Neural cell (in vitro differentiated cells): ENCODE measurements around the gene NDST4. TPM values are rescaled to one million over a fixed set of nuclear protein-coding genes. Genes with fewer than 3 reads are reported as not detected.

Experiments used
- H2AFZ ChIP-seq: fragments of 200-600, 300-800 bp; sonication (generic), shearing (Covaris generic); 2 replicates; pipeline ENCODE4 v1.6.0; 2014; ENCODE audit warnings: low read depth, mild to moderate bottlenecking, antibody characterized with exemption, low read length, moderate library complexity
- H3F3A ChIP-seq: fragments of 200-600 bp; shearing (Covaris generic); 2 replicates; pipeline ENCODE4 v1.6.1; 2016; ENCODE audit warnings: mild to moderate bottlenecking, moderate library complexity, mixed read lengths, antibody characterized with exemption, low read length; ENCODE audit not compliant: insufficient read depth, poor library complexity, severe bottlenecking
- H3K27ac ChIP-seq: fragments of 200-600, 300-800 bp; sonication (generic), shearing (Covaris generic); 2 replicates; pipeline ENCODE4 v1.5.1; 2014; ENCODE audit warnings: mild to moderate bottlenecking, low read length, moderate library complexity
- H3K27me3 ChIP-seq: fragments of 300-800, 200-600 bp; sonication (generic), shearing (Covaris generic); 2 replicates; pipeline ENCODE4 v1.6.0; 2014; ENCODE audit warnings: mild to moderate bottlenecking, low read depth, low read length, moderate library complexity; ENCODE audit not compliant: insufficient read depth
- H3K36me3 ChIP-seq: fragments of 300-800, 200-600 bp; sonication (generic), shearing (Covaris generic); 2 replicates; pipeline ENCODE4 v1.5.1; 2014; ENCODE audit warnings: mild to moderate bottlenecking, antibody characterized with exemption, low read length, moderate library complexity; ENCODE audit not compliant: insufficient read depth
- H3K4me2 ChIP-seq: fragments of 300-800, 200-600 bp; sonication (generic), shearing (Covaris generic); 2 replicates; pipeline ENCODE4 v1.6.0; 2014; ENCODE audit warnings: mild to moderate bottlenecking, low read length
- H3K4me3 ChIP-seq: fragments of 300-800, 200-600 bp; sonication (generic), shearing (Covaris generic); 2 replicates; pipeline ENCODE4 v1.5.1; 2014; ENCODE audit warnings: mild to moderate bottlenecking, low read length, moderate library complexity
- H3K79me2 ChIP-seq: fragments of 200-600 bp; shearing (Covaris generic); replicated peaks from 2 replicates; pipeline ENCODE4 v1.6.0; 2014; ENCODE audit warnings: mild to moderate bottlenecking, low read length, moderate library complexity; ENCODE audit not compliant: insufficient read depth
- H3K9ac ChIP-seq: fragments of 300-800, 200-600 bp; sonication (generic), shearing (Covaris generic); 2 replicates; pipeline ENCODE4 v1.6.1; 2016; ENCODE audit warnings: mild to moderate bottlenecking, low read length, mixed read lengths
- H3K9me2 ChIP-seq: fragments of 200-600 bp; shearing (Covaris generic); 2 replicates; pipeline ENCODE4 v1.6.1; 2016; ENCODE audit warnings: mild to moderate bottlenecking, low read length, mixed read lengths; ENCODE audit not compliant: insufficient read depth
- H3K9me3 ChIP-seq: fragments of 200-600, 300-800 bp; sonication (generic), shearing (Covaris generic); 2 replicates; pipeline ENCODE4 v1.6.1; 2016; ENCODE audit warnings: mild to moderate bottlenecking, mixed run types, low read length, moderate library complexity, mixed read lengths
- H4K20me1 ChIP-seq: fragments of 200-600 bp; shearing (Covaris generic); 2 replicates; pipeline ENCODE4 v1.6.1; 2016; ENCODE audit warnings: mild to moderate bottlenecking, mixed run types; ENCODE audit not compliant: insufficient read depth
- EP300 ChIP-seq: fragments of 450-650 bp; conservative IDR thresholded peaks from 2 replicates; pipeline ENCODE4 v1.6.1; 2014; ENCODE audit warnings: antibody characterized with exemption, mild to moderate bottlenecking, moderate library complexity; ENCODE audit not compliant: poor library complexity, severe bottlenecking
- MXI1 ChIP-seq: fragments of 450-650 bp; conservative IDR thresholded peaks from 2 replicates; pipeline ENCODE4 v1.6.1; 2014; ENCODE audit warnings: antibody characterized with exemption, mild to moderate bottlenecking; ENCODE audit not compliant: poor library complexity, severe bottlenecking
- POLR2AphosphoS5 ChIP-seq: IDR thresholded peaks from 2 replicates; pipeline ENCODE4 v1.6.1; 2012
- RAD21 ChIP-seq: fragments of 450-650 bp; conservative IDR thresholded peaks from 2 replicates; pipeline ENCODE4 v1.6.1; 2014; ENCODE audit warnings: antibody characterized with exemption, mild to moderate bottlenecking, moderate library complexity
- REST ChIP-seq: IDR thresholded peaks from 2 replicates; pipeline ENCODE4 v1.6.1; 2012; ENCODE audit warnings: borderline replicate concordance
- SMC3 ChIP-seq: fragments of 450-650 bp; conservative IDR thresholded peaks from 2 replicates; pipeline ENCODE4 v1.6.1; 2014; ENCODE audit warnings: antibody characterized with exemption, mild to moderate bottlenecking, moderate library complexity; ENCODE audit not compliant: poor library complexity
- TAF1 ChIP-seq: IDR thresholded peaks from 2 replicates; pipeline ENCODE4 v1.6.1; 2012; ENCODE audit warnings: low read depth
- polyA plus RNA-seq: library from polyadenylated mRNA; depleted of rRNA; stranded (reverse); fragments of >200 nt; gene quantifications from 2 replicates; pipeline ENCODE4 v1.2.3, GENCODE V29; 2014

Gene NDST4
- polyA plus RNA-seq, 1 donor from 2014 or later: 1.3 TPM

GRCh38 chr4:115152081-115152480 is 38.7 kb upstream of the NDST4 start:
- H3K9me3 ChIP-seq: no peaks in the 10 kb centered on the region
- no peaks in the 10 kb centered on the region for H3K27me3 ChIP-seq
- H2AFZ ChIP-seq: no peak overlapping the region
- H4K20me1 ChIP-seq: no peaks in the 10 kb centered on the region
- H3K4me3 ChIP-seq: no peak overlapping the region
- H3K27ac ChIP-seq: no peak overlapping the region
- TF ChIP-seq MXI1: no peak
- H3K79me2 ChIP-seq: no peaks in the 10 kb centered on the region
- H3F3A ChIP-seq: no peaks in the 10 kb centered on the region
- H3K4me2 ChIP-seq: no peak overlapping the region
- H3K36me3 ChIP-seq: no peaks in the 10 kb centered on the region
- no peaks in the 10 kb centered on the region for H3K9me2 ChIP-seq
- H3K9ac ChIP-seq: no peak overlapping the region

GRCh38 chr4:115149106-115149505 is 35.7 kb upstream of the NDST4 start:
- no peak overlapping the region for H2AFZ ChIP-seq
- H3K9ac ChIP-seq: no peak overlapping the region
- H3F3A ChIP-seq: no peaks in the 10 kb centered on the region

GRCh38 chr4:115145393-115146160 is 32.2 kb upstream of the NDST4 start:
- Histone ChIP-seq H3K9me3 (no peaks in the 10 kb centered on the region), H2AFZ (no peak overlapping the region), H3F3A (no peaks in the 10 kb centered on the region), H3K9ac (no peak overlapping the region), H3K79me2 (no peaks in the 10 kb centered on the region), H4K20me1 (no peaks in the 10 kb centered on the region), H3K27ac (no peak overlapping the region), H3K9me2 (no peaks in the 10 kb centered on the region), H3K27me3 (no peaks in the 10 kb centered on the region), H3K36me3 (no peaks in the 10 kb centered on the region), H3K4me2 (no peak overlapping the region), H3K4me3 (no peak overlapping the region)
- no peak for TF ChIP-seq MXI1
- TF ChIP-seq POLR2AphosphoS5: no peak
- no peak for TF ChIP-seq EP300
- no peak for TF ChIP-seq TAF1
- no peak for TF ChIP-seq SMC3

More at GRCh38 chr4:115149106-115149505, 35.7 kb upstream of the NDST4 start:
- Histone ChIP-seq H3K9me3 (no peaks in the 10 kb centered on the region), H3K9me2 (no peaks in the 10 kb centered on the region), H3K27me3 (no peaks in the 10 kb centered on the region), H3K27ac (no peak overlapping the region), H3K4me3 (no peak overlapping the region), H3K4me2 (no peak overlapping the region), H3K36me3 (no peaks in the 10 kb centered on the region), H4K20me1 (no peaks in the 10 kb centered on the region), H3K79me2 (no peaks in the 10 kb centered on the region)
- TF ChIP-seq TAF1 (no peak), POLR2AphosphoS5 (no peak)

GRCh38 chr4:115128037-115128436 is 14.6 kb upstream of the NDST4 start:
- Histone ChIP-seq H3K79me2 (no peaks in the 10 kb centered on the region), H2AFZ (no peak overlapping the region), H3K9me3 (no peaks in the 10 kb centered on the region), H3K27ac (no peak overlapping the region), H3K9ac (no peak overlapping the region), H3K27me3 (no peaks in the 10 kb centered on the region), H3K4me3 (no peak overlapping the region), H3K36me3 (no peaks in the 10 kb centered on the region), H3K4me2 (no peak overlapping the region), H3K9me2 (no peaks in the 10 kb centered on the region), H4K20me1 (no peaks in the 10 kb centered on the region), H3F3A (no peaks in the 10 kb centered on the region)
- no peak for TF ChIP-seq RAD21
- no peak for TF ChIP-seq REST
- TF ChIP-seq EP300: no peak
- TF ChIP-seq POLR2AphosphoS5: no peak
